ENCODE results near the gene NAA35.
"Not testable (repeated sequence)": the region's sequence is repeated elsewhere in the genome, so short reads cannot be mapped to it uniquely, and the experiment has no call there.

NAA35 gene

GRCh38 chr9:85949586-85950335, 8.8 kb downstream of the NAA35 start:
- no peak for DNase-seq

GRCh38 chr9:85959955-85960354, 19.0 kb downstream of the NAA35 start:
- no peak for DNase-seq

- DNase-seq = no peak
Measured at GRCh38 chr9:85960688-85961093, 19.7 kb downstream of the NAA35 start.

GRCh38 chr9:85964526-85964925, 23.6 kb downstream of the NAA35 start:
- DNase-seq = no peak

- no peak for DNase-seq
Measured at GRCh38 chr9:85964949-85965348, 24.0 kb downstream of the NAA35 start.

GRCh38 chr9:85969727-85970126, 28.8 kb downstream of the NAA35 start:
- no peak for DNase-seq

- DNase-seq = no peak
Measured at GRCh38 chr9:85971731-85972130, 30.8 kb downstream of the NAA35 start.

GRCh38 chr9:85973238-85973637, 32.3 kb downstream of the NAA35 start:
- DNase-seq = no peak

GRCh38 chr9:85974055-85974547, 33.2 kb downstream of the NAA35 start:
- DNase-seq = not testable (repeated sequence)

- DNase-seq = no peak
Measured at GRCh38 chr9:85978496-85978895, 37.5 kb downstream of the NAA35 start.

GRCh38 chr9:85981369-85981768, 40.4 kb downstream of the NAA35 start:
- DNase-seq = no peak

- DNase-seq = no peak
Measured at GRCh38 chr9:85984457-85984856, 43.5 kb downstream of the NAA35 start.

GRCh38 chr9:85987236-85987635, 46.3 kb downstream of the NAA35 start:
- no peak for DNase-seq

GRCh38 chr9:85994191-85994590, 53.2 kb downstream of the NAA35 start:
- no peak for DNase-seq

GRCh38 chr9:85995097-85995496, 54.2 kb downstream of the NAA35 start:
- DNase-seq = no peak

- peak; percentile 5 for DNase-seq
Measured at GRCh38 chr9:85995599-85995998, 54.7 kb downstream of the NAA35 start.

GRCh38 chr9:86005253-86005775, 64.4 kb downstream of the NAA35 start:
- no peak for DNase-seq

GRCh38 chr9:86009133-86009532, 68.2 kb downstream of the NAA35 start:
- no peak for DNase-seq

- DNase-seq = no peak
Measured at GRCh38 chr9:86020731-86021130, 79.8 kb downstream of the NAA35 start.

- DNase-seq = no peak
Measured at GRCh38 chr9:86021166-86021565, 80.2 kb downstream of the NAA35 start.

- no peak for DNase-seq
Measured at GRCh38 chr9:86022687-86023266, 81.8 kb downstream of the NAA35 start.

- no peak for DNase-seq
Measured at GRCh38 chr9:86027767-86028166, 86.8 kb downstream of the NAA35 start.

GRCh38 chr9:86034863-86035734, 94.2 kb downstream of the NAA35 start:
- DNase-seq = peak; percentile 62

All from hematopoietic multipotent progenitor cell treated with erythropoietin and hydrocortisone succinate and interleukin-3 and kit ligand, for 6 days (in vitro differentiated cells).